ENCODE data around the gene PSMB3. TPM values are rescaled to one million over a fixed set of nuclear protein-coding genes. Genes with fewer than 3 reads are reported as not detected.

The PSMB3 gene
- total and polyA plus RNA-seq, 9 of the 15 experiments (the other 6 are each of a cell fraction or from before 2014, with no cell fraction given) = 460 to 2,775 (median 574) TPM

DNA sequence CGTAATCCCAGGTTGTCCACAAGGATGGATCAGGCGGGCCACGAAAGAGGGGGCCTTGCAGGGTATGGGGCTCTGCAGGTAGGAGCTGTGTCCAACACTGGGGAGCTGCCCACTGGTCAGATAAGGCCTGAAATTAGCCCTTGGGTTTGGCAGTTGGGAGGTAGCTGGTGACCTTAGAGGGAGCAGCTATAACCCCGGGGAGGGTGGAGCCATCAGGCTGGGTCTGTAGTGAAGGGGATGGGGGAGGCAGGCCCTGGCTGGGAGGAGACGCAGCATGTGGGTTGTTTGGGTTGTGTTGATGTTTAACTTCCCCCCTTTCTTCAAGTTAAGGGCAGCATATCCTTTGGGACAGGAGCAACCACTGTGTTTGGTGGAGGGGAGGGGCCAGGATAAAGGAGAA is 41.6 kb upstream of the PSMB3 start (continued):
- TF ChIP-seq, protein P1, sequence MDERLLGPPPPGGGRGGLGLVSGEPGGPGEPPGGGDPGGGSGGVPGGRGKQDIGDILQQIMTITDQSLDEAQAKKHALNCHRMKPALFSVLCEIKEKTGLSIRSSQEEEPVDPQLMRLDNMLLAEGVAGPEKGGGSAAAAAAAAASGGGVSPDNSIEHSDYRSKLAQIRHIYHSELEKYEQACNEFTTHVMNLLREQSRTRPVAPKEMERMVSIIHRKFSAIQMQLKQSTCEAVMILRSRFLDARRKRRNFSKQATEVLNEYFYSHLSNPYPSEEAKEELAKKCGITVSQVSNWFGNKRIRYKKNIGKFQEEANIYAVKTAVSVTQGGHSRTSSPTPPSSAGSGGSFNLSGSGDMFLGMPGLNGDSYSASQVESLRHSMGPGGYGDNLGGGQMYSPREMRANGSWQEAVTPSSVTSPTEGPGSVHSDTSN (CRISPR knock-in tag; IDR thresholded peaks at IDR 0.05; ENCODE audit: low read depth) = no peak
- TF ChIP-seq, protein P1 (tag; conservative IDR thresholded peaks at IDR 0.05; ENCODE audit: low read depth) = no peak
- TF ChIP-seq PCBP1 (IDR thresholded peaks at IDR 0.05; ENCODE audit: low read depth, low read length, poor library complexity, severe bottlenecking) (no peak), THRAP3 (IDR thresholded peaks at IDR 0.05; ENCODE audit: borderline replicate concordance) (no peak), NR2C1 (IDR thresholded peaks at IDR 0.05) (peak; percentile 52; the same call in 1 of the 2 replicates), NR2C1 (tag; IDR thresholded peaks at IDR 0.05) (no peak), TCF7 (IDR thresholded peaks at IDR 0.05; ENCODE audit: borderline replicate concordance) (no peak), MEIS2 (IDR thresholded peaks at IDR 0.05; ENCODE audit: partially characterized antibody) (no peak), EHMT2 (IDR thresholded peaks at IDR 0.05) (no peak), ZNF764 (CRISPR knock-in tag; IDR thresholded peaks at IDR 0.05; ENCODE audit: low read depth) (no peak), COPS2 (conservative IDR thresholded peaks at IDR 0.05) (no peak), ZNF583 (CRISPR knock-in tag; IDR thresholded peaks at IDR 0.05) (no peak), ZNF324 (CRISPR knock-in tag; IDR thresholded peaks at IDR 0.05) (no peak), PRDM10 (IDR thresholded peaks at IDR 0.05; ENCODE audit: partially characterized antibody) (peak; percentile 24)
- TF ChIP-seq, protein P2, sequence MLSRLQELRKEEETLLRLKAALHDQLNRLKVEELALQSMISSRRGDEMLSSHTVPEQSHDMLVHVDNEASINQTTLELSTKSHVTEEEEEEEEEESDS (CRISPR knock-in tag; IDR thresholded peaks at IDR 0.05) = no peak

Data from K562 (cell line).